H9 (cell line): ENCODE results near the gene FAM13A. TPM values are rescaled to one million over a fixed set of nuclear protein-coding genes. Genes with fewer than 3 reads are reported as not detected.

Experiments
- DNase-seq: peaks from one replicate; pipeline ENCODE4 v3.0.0-alpha.2; 2017
- H2AFZ ChIP-seq: one replicate; pipeline ENCODE4 v1.6.1; 2013; ENCODE audit warnings: mild to moderate bottlenecking, low read length, control low read depth, moderate library complexity
- H2AK5ac ChIP-seq: 2 replicates; pipeline ENCODE4 v1.6.1; 2013; ENCODE audit warnings: low read length, control low read depth, mixed read lengths; ENCODE audit not compliant: insufficient read length
- H2BK120ac ChIP-seq: one replicate; pipeline ENCODE4 v1.6.1; 2013; ENCODE audit warnings: low read depth, mild to moderate bottlenecking, low read length, control low read depth, inconsistent platforms; ENCODE audit not compliant: poor library complexity, severe bottlenecking
- H2BK12ac ChIP-seq: 2 replicates; pipeline ENCODE4 v1.6.1; 2013; ENCODE audit warnings: low read length, control low read depth, mixed read lengths, low read depth; ENCODE audit not compliant: insufficient read length
- H2BK15ac ChIP-seq: 2 replicates; pipeline ENCODE4 v1.6.1; 2013; ENCODE audit warnings: low read depth, low read length, control low read depth
- H2BK20ac ChIP-seq: one replicate; pipeline ENCODE4 v1.6.1; 2013; ENCODE audit warnings: low read depth, mild to moderate bottlenecking, low read length, control low read depth, inconsistent platforms; ENCODE audit not compliant: poor library complexity, severe bottlenecking
- H2BK5ac ChIP-seq: 2 replicates; pipeline ENCODE4 v1.6.1; 2013; ENCODE audit warnings: low read length, control low read depth, mixed read lengths; ENCODE audit not compliant: insufficient read length
- H3K14ac ChIP-seq: 2 replicates; pipeline ENCODE4 v1.6.1; 2013; ENCODE audit warnings: low read length, control low read depth; ENCODE audit not compliant: insufficient read depth
- H3K18ac ChIP-seq: 2 replicates; pipeline ENCODE4 v1.6.1; 2013; ENCODE audit warnings: low read depth, mild to moderate bottlenecking, mixed read lengths, low read length, control low read depth; ENCODE audit not compliant: insufficient read length
- H3K23ac ChIP-seq: 2 replicates; pipeline ENCODE4 v1.6.1; 2013; ENCODE audit warnings: low read length, control low read depth, mixed read lengths, low read depth; ENCODE audit not compliant: insufficient read length
- H3K23me2 ChIP-seq: 2 replicates; pipeline ENCODE4 v1.6.1; 2013; ENCODE audit warnings: low read depth, mild to moderate bottlenecking, mixed read lengths, low read length, control low read depth; ENCODE audit not compliant: insufficient read length, poor library complexity, severe bottlenecking
- H3K27ac ChIP-seq: 2 replicates; pipeline ENCODE4 v1.5.1; 2013; ENCODE audit warnings: low read length, control low read depth, mixed read lengths, low read depth; ENCODE audit not compliant: insufficient read length
- H3K27me3 ChIP-seq: 2 replicates; pipeline ENCODE4 v1.6.1; 2013; ENCODE audit warnings: low read length, control low read depth, inconsistent platforms; ENCODE audit not compliant: insufficient read depth
- H3K4ac ChIP-seq: 2 replicates; pipeline ENCODE4 v1.6.1; 2013; ENCODE audit warnings: low read depth, mild to moderate bottlenecking, control low read depth, inconsistent platforms, low read length, moderate library complexity
- H3K4me1 ChIP-seq: 2 replicates; pipeline ENCODE4 v1.6.1; 2013; ENCODE audit warnings: low read length, control low read depth, inconsistent platforms; ENCODE audit not compliant: insufficient read depth
- H3K4me2 ChIP-seq: 2 replicates; pipeline ENCODE4 v1.6.1; 2013; ENCODE audit warnings: low read length, control low read depth, mixed read lengths; ENCODE audit not compliant: insufficient read length, insufficient read depth
- H3K56ac ChIP-seq: 2 replicates; pipeline ENCODE4 v1.6.1; 2013; ENCODE audit warnings: low read depth, mild to moderate bottlenecking, mixed read lengths, low read length, control low read depth; ENCODE audit not compliant: insufficient read length
- H3K79me1 ChIP-seq: 2 replicates; pipeline ENCODE4 v1.6.1; 2013; ENCODE audit warnings: low read depth, mild to moderate bottlenecking, moderate library complexity, low read length, control low read depth, inconsistent platforms; ENCODE audit not compliant: insufficient read depth, poor library complexity, severe bottlenecking
- H3K79me2 ChIP-seq: 2 replicates; pipeline ENCODE4 v1.6.1; 2013; ENCODE audit warnings: low read length, control low read depth, inconsistent platforms; ENCODE audit not compliant: insufficient read depth
- H3K9ac ChIP-seq: 2 replicates; pipeline ENCODE4 v1.6.1; 2013; ENCODE audit warnings: low read length, control low read depth, mixed read lengths; ENCODE audit not compliant: insufficient read length; ENCODE audit errors: extremely low read depth
- H3K9me3 ChIP-seq: one replicate; pipeline ENCODE4 v1.6.1; 2013; ENCODE audit warnings: low read depth, low read length, inconsistent platforms; ENCODE audit not compliant: control insufficient read depth
- H3T11ph ChIP-seq: one replicate; pipeline ENCODE4 v1.6.1; 2013; ENCODE audit warnings: mild to moderate bottlenecking, low read length, control low read depth, inconsistent platforms
- H4K20me1 ChIP-seq: one replicate; pipeline ENCODE4 v1.6.1; 2013; ENCODE audit not compliant: control insufficient read depth, insufficient read length, insufficient read depth
- H4K5ac ChIP-seq: 2 replicates; pipeline ENCODE4 v1.6.1; 2013; ENCODE audit warnings: low read depth, mild to moderate bottlenecking, mixed read lengths, low read length, control low read depth; ENCODE audit not compliant: insufficient read length
- H4K8ac ChIP-seq: replicated peaks from 2 replicates; pipeline ENCODE4 v1.6.1; 2013; ENCODE audit warnings: low read length, control low read depth, mixed read lengths, low read depth; ENCODE audit not compliant: insufficient read length
- H4K91ac ChIP-seq: 2 replicates; pipeline ENCODE4 v1.6.1; 2013; ENCODE audit warnings: low read depth, mild to moderate bottlenecking, moderate library complexity, mixed read lengths, low read length, control low read depth; ENCODE audit not compliant: insufficient read length
- H3K27ac Mint-ChIP-seq, 3 experiments: 2 replicates in 2 of 3; 3 replicates in 1 of 3; pipeline ENCODE4 v1.8.0; 2020 to 2021; ENCODE audit warnings: mixed read lengths in 3 of 3, mild to moderate bottlenecking in 1 of 3, moderate library complexity in 1 of 3
- H3K27me3 Mint-ChIP-seq: 2 replicates; pipeline ENCODE4 v1.8.0; 2021; ENCODE audit warnings: low read depth, mild to moderate bottlenecking, moderate library complexity, mixed read lengths
- H3K36me3 Mint-ChIP-seq, 3 experiments: 2 replicates in 2 of 3; 3 replicates in 1 of 3; pipeline ENCODE4 v1.8.0; 2020 to 2021; ENCODE audit warnings: low read depth in 3 of 3, mixed read lengths in 3 of 3; ENCODE audit not compliant: insufficient read depth in 1 of 3
- H3K4me1 Mint-ChIP-seq, 2 experiments: 2 replicates each; pipeline ENCODE4 v1.8.0; 2020; ENCODE audit warnings: mixed read lengths in 2 of 2
- H3K4me3 Mint-ChIP-seq, 2 experiments: 2 replicates in 1 of 2; 3 replicates in 1 of 2; pipeline ENCODE4 v1.8.0; 2020 to 2021; ENCODE audit warnings: mild to moderate bottlenecking in 2 of 2, mixed read lengths in 2 of 2, moderate library complexity in 1 of 2
- H3K9me3 Mint-ChIP-seq, 2 experiments: 2 replicates in 1 of 2; 3 replicates in 1 of 2; pipeline ENCODE4 v1.8.0; 2020; ENCODE audit warnings: mild to moderate bottlenecking in 2 of 2, mixed read lengths in 2 of 2, moderate library complexity in 1 of 2
- WGBS: extraction: QIAGEN DNeasy Blood & Tissue Kit; methylation state at CpG from one replicate; pipeline ENCODE4 v1.1.7; 2013; ENCODE audit warnings: missing lambda C conversion rate, low lambda C conversion rate, mixed read lengths; ENCODE audit not compliant: insufficient read length; ENCODE audit errors: extremely low coverage; 5-methylcytosine and 5-hydroxymethylcytosine counted together
- total RNA-seq: library from RNA; stranded (reverse); gene quantifications from 2 replicates; pipeline ENCODE4 v1.2.1, GENCODE V29; 2021
- TF ChIP-seq, protein P1 (sequence below): fragments of 200-600 bp; sonication (generic); conservative IDR thresholded peaks from 3 replicates; pipeline ENCODE4 v1.8.0; 2021; ENCODE audit warnings: antibody characterized with exemption, mild to moderate bottlenecking

Gene FAM13A
- total RNA-seq, 1 experiment from 2014 or later: 12.7 TPM

- Histone ChIP-seq H4K91ac (no peak overlapping the region), H3K4me1 (no peaks in the 10 kb centered on the region), H3T11ph (no peak overlapping the region), H3K9ac (no peak overlapping the region), H3K14ac (no peak overlapping the region), H4K5ac (no peak overlapping the region), H2BK5ac (no peak overlapping the region), H2BK12ac (no peak overlapping the region), H3K27me3 (no peaks in the 10 kb centered on the region), H3K23me2 (no peaks in the 10 kb centered on the region), H3K27ac (no peak overlapping the region), H3K79me1 (no peaks in the 10 kb centered on the region), H3K18ac (no peak overlapping the region), H3K4me2 (no peak overlapping the region), H2AK5ac (no peak overlapping the region), H3K4ac (no peak overlapping the region), H3K56ac (no peak overlapping the region), H3K23ac (no peak overlapping the region), H2AFZ (no peak overlapping the region), H3K79me2 (no peaks in the 10 kb centered on the region), H2BK120ac (no peak overlapping the region), H2BK15ac (no peak overlapping the region), H3K9me3 (no peaks in the 10 kb centered on the region), H2BK20ac (no peak overlapping the region), H4K20me1 (no peaks in the 10 kb centered on the region), H4K8ac (no peak overlapping the region)
- Mint-ChIP-seq H3K27me3 (no peaks in the 10 kb centered on the region), H3K36me3 (peaks cover 0 to 4% (median 0%) of the 10 kb centered on the region in 3 experiments; a peak in 1 of 7 replicates), H3K9me3 (no peaks in the 10 kb centered on the region), H3K4me3 (no peak overlapping the region), H3K4me1 (no peaks in the 10 kb centered on the region), H3K27ac (no peak overlapping the region)
- TF ChIP-seq, protein P1, sequence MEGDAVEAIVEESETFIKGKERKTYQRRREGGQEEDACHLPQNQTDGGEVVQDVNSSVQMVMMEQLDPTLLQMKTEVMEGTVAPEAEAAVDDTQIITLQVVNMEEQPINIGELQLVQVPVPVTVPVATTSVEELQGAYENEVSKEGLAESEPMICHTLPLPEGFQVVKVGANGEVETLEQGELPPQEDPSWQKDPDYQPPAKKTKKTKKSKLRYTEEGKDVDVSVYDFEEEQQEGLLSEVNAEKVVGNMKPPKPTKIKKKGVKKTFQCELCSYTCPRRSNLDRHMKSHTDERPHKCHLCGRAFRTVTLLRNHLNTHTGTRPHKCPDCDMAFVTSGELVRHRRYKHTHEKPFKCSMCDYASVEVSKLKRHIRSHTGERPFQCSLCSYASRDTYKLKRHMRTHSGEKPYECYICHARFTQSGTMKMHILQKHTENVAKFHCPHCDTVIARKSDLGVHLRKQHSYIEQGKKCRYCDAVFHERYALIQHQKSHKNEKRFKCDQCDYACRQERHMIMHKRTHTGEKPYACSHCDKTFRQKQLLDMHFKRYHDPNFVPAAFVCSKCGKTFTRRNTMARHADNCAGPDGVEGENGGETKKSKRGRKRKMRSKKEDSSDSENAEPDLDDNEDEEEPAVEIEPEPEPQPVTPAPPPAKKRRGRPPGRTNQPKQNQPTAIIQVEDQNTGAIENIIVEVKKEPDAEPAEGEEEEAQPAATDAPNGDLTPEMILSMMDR: no peak
- no CpG with 5 or more reads among the region's 4 CpGs for WGBS
- no peak for DNase-seq
These were observed 226.0 kb downstream of the FAM13A start for GRCh38 chr4:88831031-88831430.
